ENCODE measurements around the gene SGCD.

Gene SGCD

GRCh38 chr5:156378159-156378558, 51.2 kb downstream of the SGCD start:
- DNase-seq (ENCODE audit: low spot score in 2 of 2), result no peak
- no peaks in the 10 kb centered on the region for H3K27me3 ChIP-seq (ENCODE audit: low read depth)
- no peak overlapping the region for H3K4me3 ChIP-seq
- in situ Hi-C loops (cut with MboI; ENCODE audit: low sequenced_read_pairs), result no loop called here
- H3K9me3 ChIP-seq, result no peaks in the 10 kb centered on the region
- H3K4me1 ChIP-seq, result no peaks in the 10 kb centered on the region
- H3K36me3 ChIP-seq (replicated peaks), result no peaks in the 10 kb centered on the region

- H3K4me1 ChIP-seq, result no peaks in the 10 kb centered on the region
- H3K4me3 ChIP-seq, result no peak overlapping the region
- DNase-seq (ENCODE audit: low spot score in 2 of 2), result no peak
- H3K9me3 ChIP-seq, result no peaks in the 10 kb centered on the region
- H3K27me3 ChIP-seq (ENCODE audit: low read depth), result no peaks in the 10 kb centered on the region
- in situ Hi-C loops (cut with MboI; ENCODE audit: low sequenced_read_pairs), result no loop called here
- no peaks in the 10 kb centered on the region for H3K36me3 ChIP-seq (replicated peaks)
These were observed 52.2 kb downstream of the SGCD start for GRCh38 chr5:156379206-156379605.

- H3K36me3 ChIP-seq (replicated peaks), result no peaks in the 10 kb centered on the region
- DNase-seq (ENCODE audit: low spot score in 2 of 2), result no peak
- in situ Hi-C loops (cut with MboI; ENCODE audit: low sequenced_read_pairs), result no loop called here
- H3K27me3 ChIP-seq (ENCODE audit: low read depth), result no peaks in the 10 kb centered on the region
- no peaks in the 10 kb centered on the region for H3K4me1 ChIP-seq
- no peak overlapping the region for H3K4me3 ChIP-seq
- no peaks in the 10 kb centered on the region for H3K9me3 ChIP-seq
These were observed 53.9 kb downstream of the SGCD start for GRCh38 chr5:156380848-156381247.

DNA sequence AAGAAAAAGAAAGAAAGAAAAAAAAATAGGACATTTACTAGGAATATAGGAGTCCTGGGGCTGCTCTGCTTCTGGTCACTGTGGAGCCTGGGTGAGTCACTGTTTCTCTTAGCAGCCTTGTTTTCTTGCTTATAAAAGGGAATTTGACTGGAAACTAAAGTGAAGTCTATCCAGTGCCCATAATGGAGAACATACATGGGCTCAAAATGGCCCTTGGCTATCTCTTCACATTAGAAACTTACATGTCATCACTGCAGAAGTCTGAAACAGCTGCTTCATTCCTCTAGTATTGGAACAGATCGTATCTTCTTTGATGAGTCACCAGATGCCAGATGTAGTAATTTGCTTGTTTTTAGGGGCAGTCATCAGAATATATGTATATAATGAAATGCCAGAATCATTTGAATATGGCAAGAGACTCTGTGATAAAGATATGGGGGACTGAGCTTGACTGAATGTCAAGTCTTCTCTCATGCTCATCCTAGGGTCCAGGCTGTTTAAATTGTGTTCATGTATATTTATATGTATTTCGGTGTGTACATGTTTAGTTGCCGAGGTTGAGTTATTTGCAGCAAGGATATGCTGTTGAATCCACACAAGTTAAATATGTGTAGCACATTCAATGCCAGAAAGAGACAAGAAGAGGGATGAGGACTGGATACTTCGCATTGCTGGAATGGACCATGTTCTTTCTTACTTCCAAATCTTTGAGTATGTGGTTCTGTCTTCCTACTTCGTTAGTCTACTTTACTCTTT, 56.7 kb downstream of the SGCD start:
- no peaks in the 10 kb centered on the region for H3K27me3 ChIP-seq (ENCODE audit: low read depth)
- H3K9me3 ChIP-seq, result no peaks in the 10 kb centered on the region
- H3K4me3 ChIP-seq, result no peak overlapping the region
- no peaks in the 10 kb centered on the region for H3K4me1 ChIP-seq
- no peak for DNase-seq (ENCODE audit: low spot score in 2 of 2)
- in situ Hi-C loops (cut with MboI; ENCODE audit: low sequenced_read_pairs), result no loop called here
- H3K36me3 ChIP-seq (replicated peaks), result no peaks in the 10 kb centered on the region

DNA sequence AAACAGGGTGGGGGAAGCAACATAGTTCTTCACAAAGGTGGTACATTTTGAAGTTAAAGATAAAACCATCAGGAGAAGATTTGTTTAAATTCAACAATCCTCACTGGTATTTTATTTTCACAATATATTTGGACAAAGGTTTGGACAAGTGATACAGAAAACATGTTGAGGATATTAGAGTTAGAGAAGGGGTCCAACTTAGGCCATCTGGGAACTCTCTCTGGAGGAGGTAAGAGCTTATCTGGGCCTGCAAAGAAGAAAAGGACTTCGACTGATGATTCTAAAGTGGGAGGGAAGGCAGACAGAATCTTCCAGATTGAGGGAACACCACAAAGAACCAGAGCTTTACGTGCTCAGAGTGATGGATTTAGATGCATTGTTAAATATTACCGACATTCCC, 58.5 kb downstream of the SGCD start:
- no peak for DNase-seq (ENCODE audit: low spot score in 2 of 2)
- in situ Hi-C loops (cut with MboI; ENCODE audit: low sequenced_read_pairs), result no loop called here
- Histone ChIP-seq H3K4me3 (no peak overlapping the region), H3K27me3 (ENCODE audit: low read depth) (no peaks in the 10 kb centered on the region), H3K9me3 (no peaks in the 10 kb centered on the region), H3K36me3 (replicated peaks) (no peaks in the 10 kb centered on the region), H3K4me1 (no peaks in the 10 kb centered on the region)

- Histone ChIP-seq H3K36me3 (replicated peaks) (no peaks in the 10 kb centered on the region), H3K4me1 (no peaks in the 10 kb centered on the region), H3K9me3 (no peaks in the 10 kb centered on the region), H3K4me3 (no peak overlapping the region), H3K27me3 (ENCODE audit: low read depth) (no peaks in the 10 kb centered on the region)
- in situ Hi-C loops (cut with MboI; ENCODE audit: low sequenced_read_pairs), result no loop called here
- DNase-seq (ENCODE audit: low spot score in 2 of 2), result no peak
These were observed 60.0 kb downstream of the SGCD start for GRCh38 chr5:156386976-156387375.

DNA sequence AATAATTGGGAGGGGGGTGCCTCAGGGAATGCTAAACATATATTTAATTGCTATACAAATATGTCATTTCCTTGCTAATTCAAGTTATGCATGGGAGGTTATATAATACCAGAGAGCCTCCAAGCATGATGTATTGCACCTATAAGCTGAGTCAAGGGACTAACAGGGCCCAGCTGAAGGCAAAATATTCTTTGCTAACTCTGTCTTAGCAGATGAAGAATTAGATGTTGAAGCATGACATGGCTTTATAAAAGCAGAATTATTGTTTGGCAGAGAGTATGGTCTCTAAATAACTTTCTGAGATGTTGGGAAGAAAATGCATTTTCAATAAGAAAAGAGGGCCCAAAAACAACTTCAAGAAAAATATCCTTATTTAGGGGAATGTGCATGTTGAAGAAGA, 60.4 kb downstream of the SGCD start:
- Histone ChIP-seq H3K4me3 (no peak overlapping the region), H3K9me3 (no peaks in the 10 kb centered on the region), H3K36me3 (replicated peaks) (no peaks in the 10 kb centered on the region), H3K27me3 (ENCODE audit: low read depth) (no peaks in the 10 kb centered on the region), H3K4me1 (no peaks in the 10 kb centered on the region)
- DNase-seq (ENCODE audit: low spot score in 2 of 2), result no peak
- in situ Hi-C loops (cut with MboI; ENCODE audit: low sequenced_read_pairs), result no loop called here

- no peaks in the 10 kb centered on the region for H3K4me1 ChIP-seq
- in situ Hi-C loops (cut with MboI; ENCODE audit: low sequenced_read_pairs), result no loop called here
- DNase-seq (ENCODE audit: low spot score in 2 of 2), result no peak
- H3K36me3 ChIP-seq (replicated peaks), result no peaks in the 10 kb centered on the region
- H3K9me3 ChIP-seq, result no peaks in the 10 kb centered on the region
- no peak overlapping the region for H3K4me3 ChIP-seq
- H3K27me3 ChIP-seq (ENCODE audit: low read depth), result no peaks in the 10 kb centered on the region
These were observed 61.3 kb downstream of the SGCD start for GRCh38 chr5:156388233-156388632.

DNA sequence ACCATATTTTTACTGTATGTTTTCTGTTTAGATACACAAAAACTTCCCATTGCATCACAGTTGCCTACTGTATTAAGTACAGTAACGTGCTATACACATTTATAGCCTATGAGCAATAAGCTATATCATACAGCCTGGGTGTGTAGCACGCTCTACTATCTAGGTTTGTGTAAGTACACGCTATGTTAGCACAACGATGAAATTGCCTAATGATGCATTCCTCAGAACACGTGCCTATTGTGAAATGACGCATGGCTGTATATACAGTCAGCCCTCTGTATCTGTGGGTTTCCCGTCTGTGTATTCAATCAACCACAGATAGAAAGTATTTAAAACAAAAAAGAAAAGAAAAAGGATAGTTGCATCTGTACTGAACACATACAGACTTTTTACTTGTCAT, 64.2 kb downstream of the SGCD start:
- DNase-seq (ENCODE audit: low spot score in 2 of 2), result no peak
- Histone ChIP-seq H3K9me3 (no peaks in the 10 kb centered on the region), H3K4me1 (no peaks in the 10 kb centered on the region), H3K4me3 (no peak overlapping the region), H3K36me3 (replicated peaks) (no peaks in the 10 kb centered on the region), H3K27me3 (ENCODE audit: low read depth) (no peaks in the 10 kb centered on the region)
- in situ Hi-C loops (cut with MboI; ENCODE audit: low sequenced_read_pairs), result no loop called here

GRCh38 chr5:156393980-156394379, 67.0 kb downstream of the SGCD start:
- in situ Hi-C loops (cut with MboI; ENCODE audit: low sequenced_read_pairs), result no loop called here
- Histone ChIP-seq H3K9me3 (no peaks in the 10 kb centered on the region), H3K27me3 (ENCODE audit: low read depth) (no peaks in the 10 kb centered on the region), H3K4me3 (no peak overlapping the region), H3K36me3 (replicated peaks) (no peaks in the 10 kb centered on the region), H3K4me1 (no peaks in the 10 kb centered on the region)
- DNase-seq (ENCODE audit: low spot score in 2 of 2), result no peak

- no peaks in the 10 kb centered on the region for H3K4me1 ChIP-seq
- DNase-seq (ENCODE audit: low spot score in 2 of 2), result no peak
- no peak overlapping the region for H3K4me3 ChIP-seq
- in situ Hi-C loops (cut with MboI; ENCODE audit: low sequenced_read_pairs), result no loop called here
- H3K36me3 ChIP-seq (replicated peaks), result no peaks in the 10 kb centered on the region
- no peaks in the 10 kb centered on the region for H3K27me3 ChIP-seq (ENCODE audit: low read depth)
- no peaks in the 10 kb centered on the region for H3K9me3 ChIP-seq
These were observed 67.8 kb downstream of the SGCD start for GRCh38 chr5:156394642-156395305.

DNA sequence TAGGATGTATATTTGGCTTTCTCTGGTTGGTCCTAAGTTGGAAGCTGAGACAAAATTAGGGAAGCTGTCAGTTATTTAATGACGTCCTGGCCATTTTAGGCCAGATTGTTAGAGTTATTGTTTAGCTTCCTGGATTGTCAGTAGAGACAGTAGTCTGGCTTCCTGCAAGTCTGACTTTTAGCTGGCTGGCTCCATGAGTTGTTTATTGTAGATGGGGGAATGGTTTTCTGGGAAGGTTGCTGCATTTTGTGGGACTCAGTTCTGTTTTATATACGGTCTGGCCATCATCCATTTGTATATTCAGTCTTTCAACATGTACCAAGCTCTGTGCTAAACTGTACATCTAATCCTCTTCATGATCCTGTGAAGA, 68.3 kb downstream of the SGCD start:
- Histone ChIP-seq H3K4me1 (no peaks in the 10 kb centered on the region), H3K27me3 (ENCODE audit: low read depth) (no peaks in the 10 kb centered on the region), H3K36me3 (replicated peaks) (no peaks in the 10 kb centered on the region), H3K4me3 (no peak overlapping the region), H3K9me3 (no peaks in the 10 kb centered on the region)
- no peak for DNase-seq (ENCODE audit: low spot score in 2 of 2)
- in situ Hi-C loops (cut with MboI; ENCODE audit: low sequenced_read_pairs), result no loop called here

DNA sequence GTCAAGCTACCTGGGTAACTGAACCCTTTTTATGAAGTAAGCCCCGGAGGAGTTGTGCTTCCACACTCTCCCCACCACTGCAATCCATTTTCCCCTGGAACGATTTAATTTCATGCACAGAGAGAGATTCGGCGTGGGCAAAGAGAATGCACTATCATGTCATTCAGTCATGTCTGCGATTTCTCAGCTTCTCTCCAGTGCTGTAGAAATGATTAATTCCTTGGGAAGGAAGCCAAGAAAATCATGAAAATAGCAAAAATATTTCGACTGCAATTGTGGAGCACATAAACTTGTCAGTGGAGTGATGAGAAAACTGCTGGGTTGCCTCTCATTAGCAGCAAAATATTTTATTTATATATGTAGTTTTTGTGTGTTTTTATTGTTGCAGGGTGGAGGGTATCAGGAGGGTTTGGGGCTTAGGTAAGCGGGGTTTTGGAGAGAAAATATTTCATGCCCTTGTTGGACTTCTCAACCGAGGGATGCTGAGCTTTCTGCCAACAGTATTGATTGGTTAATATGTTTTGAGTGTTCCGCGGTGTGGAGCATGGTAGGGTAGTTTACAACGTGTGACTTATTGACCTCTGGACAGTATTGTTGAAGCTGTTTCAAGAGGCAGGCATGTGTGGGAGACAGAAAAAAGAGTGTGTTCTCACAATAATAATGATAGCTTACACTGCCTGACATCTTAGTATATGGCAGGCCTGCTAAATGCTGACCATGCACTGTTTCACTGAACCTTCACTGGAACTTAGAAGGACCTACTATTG, 69.3 kb downstream of the SGCD start:
- Histone ChIP-seq H3K4me3 (no peak overlapping the region), H3K9me3 (no peaks in the 10 kb centered on the region), H3K4me1 (no peaks in the 10 kb centered on the region), H3K27me3 (ENCODE audit: low read depth) (no peaks in the 10 kb centered on the region), H3K36me3 (replicated peaks) (no peaks in the 10 kb centered on the region)
- in situ Hi-C loops (cut with MboI; ENCODE audit: low sequenced_read_pairs), result no loop called here
- DNase-seq (ENCODE audit: low spot score in 2 of 2), result no peak

- Histone ChIP-seq H3K4me1 (no peaks in the 10 kb centered on the region), H3K27me3 (ENCODE audit: low read depth) (no peaks in the 10 kb centered on the region), H3K9me3 (no peaks in the 10 kb centered on the region), H3K4me3 (no peak overlapping the region), H3K36me3 (replicated peaks) (no peaks in the 10 kb centered on the region)
- in situ Hi-C loops (cut with MboI; ENCODE audit: low sequenced_read_pairs), result no loop called here
- no peak for DNase-seq (ENCODE audit: low spot score in 2 of 2)
These were observed 69.8 kb downstream of the SGCD start for GRCh38 chr5:156396830-156397081.
